A673 (cell line): ENCODE results near the gene SPDEF. TPM values are rescaled to one million over a fixed set of nuclear protein-coding genes. Genes with fewer than 3 reads are reported as not detected.

Source experiments
- BruUV-seq: library from RNA; stranded (reverse); fragments of 400-500 nt; replicated peaks from 2 replicates; lab custom pipeline; 2021; lab: Mats Ljungman, UMichigan
- CTCF ChIA-PET: fragments of 300-600 bp; sonication (Branson Sonifier 250); formaldehyde crosslinking; loops from one replicate; lab custom pipeline; 2022; ENCODE audit warnings: antibody characterized with exemption; lab: Charles Lee
- POLR2A ChIA-PET: fragments of 300-600 bp; sonication (Branson Sonifier 250); formaldehyde crosslinking; loops from one replicate; lab custom pipeline; 2022; ENCODE audit warnings: antibody characterized with exemption; ENCODE audit not compliant: low non-redundant PET; lab: Charles Lee
- DNase-seq: peaks from one replicate; pipeline ENCODE4 v3.0.0-alpha.2; 2015; ENCODE audit warnings: low spot score
- H3K27ac ChIP-seq: fragments of 200-600 bp; sonication (generic); 2 replicates; pipeline ENCODE4 v1.5.1; 2016; ENCODE audit warnings: mixed run types, low read depth, mild to moderate bottlenecking, mixed read lengths, antibody characterized with exemption, low read length; ENCODE audit not compliant: poor library complexity, severe bottlenecking
- H3K27me3 ChIP-seq: fragments of 200-600 bp; sonication (generic); replicated peaks from 2 replicates; pipeline ENCODE4 v1.6.1; 2017; ENCODE audit warnings: mixed run types, low read depth, mild to moderate bottlenecking, mixed read lengths, antibody characterized with exemption, low read length; ENCODE audit not compliant: insufficient read depth, poor library complexity
- H3K36me3 ChIP-seq: fragments of 200-600 bp; sonication (generic); 2 replicates; pipeline ENCODE4 v1.6.1; 2016; ENCODE audit warnings: mixed run types, mild to moderate bottlenecking, mixed read lengths, antibody characterized with exemption, low read length; ENCODE audit not compliant: insufficient read depth, poor library complexity, severe bottlenecking
- H3K4me1 ChIP-seq: fragments of 200-600 bp; sonication (generic); 2 replicates; pipeline ENCODE4 v1.6.1; 2017; ENCODE audit warnings: mixed run types, mild to moderate bottlenecking, mixed read lengths, antibody characterized with exemption, low read length; ENCODE audit not compliant: insufficient read depth, poor library complexity, severe bottlenecking
- H3K4me3 ChIP-seq: fragments of 200-600 bp; sonication (generic); 2 replicates; pipeline ENCODE4 v1.5.1; 2016; ENCODE audit warnings: low read depth, mixed run types, mild to moderate bottlenecking, mixed read lengths, low read length; ENCODE audit not compliant: poor library complexity, severe bottlenecking
- H3K9me3 ChIP-seq: fragments of 200-600 bp; sonication (generic); 2 replicates; pipeline ENCODE4 v1.6.1; 2016; ENCODE audit warnings: mixed run types, low read depth, mild to moderate bottlenecking, mixed read lengths, antibody characterized with exemption, low read length; ENCODE audit not compliant: poor library complexity, severe bottlenecking
- EZH2 ChIP-seq: fragments of 200-600 bp; sonication (generic); IDR thresholded peaks from 2 replicates; pipeline ENCODE4 v1.6.1; 2017; ENCODE audit warnings: borderline replicate concordance, low read depth, mild to moderate bottlenecking, mixed read lengths, antibody characterized with exemption, low read length; ENCODE audit not compliant: poor library complexity, severe bottlenecking
- intact Hi-C: fragments of 100-400 bp; cut with micrococcal nuclease; formaldehyde crosslinking; loops from one replicate; pipeline ENCODE4 v1.10.0; 2022; ENCODE audit not compliant: unreplicated experiment
- total RNA-seq: library from RNA; stranded (reverse); gene quantifications from 2 replicates; pipeline ENCODE4 v1.2.3, GENCODE V29; 2021
- TF ChIP-seq, protein P1 (sequence below): fragments of 300-800, 200-600 bp; sonication (generic); conservative IDR thresholded peaks from 2 replicates; pipeline ENCODE4 v1.5.1; 2017; ENCODE audit warnings: low read depth, mild to moderate bottlenecking, antibody characterized with exemption, low read length, moderate library complexity, mixed read lengths

The SPDEF gene
- total RNA-seq, 1 experiment from 2014 or later, result not detected

DNA sequence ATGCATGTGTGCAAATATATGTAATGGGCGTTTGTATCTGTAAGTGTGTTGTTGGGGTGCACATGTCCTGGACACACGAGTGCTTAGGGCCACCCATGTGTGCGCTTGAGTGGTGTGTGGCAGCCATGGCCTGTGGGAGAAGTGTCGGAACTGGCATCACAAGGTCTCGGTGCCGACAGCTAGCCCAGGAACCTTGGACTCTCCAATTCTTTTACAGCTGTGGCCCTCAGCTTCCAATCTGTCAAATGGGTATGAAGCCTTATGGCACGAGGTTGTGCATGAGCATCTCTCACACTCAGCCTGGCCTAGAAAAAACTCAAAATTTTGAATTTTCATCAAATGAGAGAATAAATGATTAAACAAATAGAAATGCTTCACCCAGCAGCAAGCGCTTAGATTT, 42.0 kb downstream of the SPDEF start:
- H3K4me1 ChIP-seq, result no peaks in the 10 kb centered on the region
- TF ChIP-seq, protein P1, sequence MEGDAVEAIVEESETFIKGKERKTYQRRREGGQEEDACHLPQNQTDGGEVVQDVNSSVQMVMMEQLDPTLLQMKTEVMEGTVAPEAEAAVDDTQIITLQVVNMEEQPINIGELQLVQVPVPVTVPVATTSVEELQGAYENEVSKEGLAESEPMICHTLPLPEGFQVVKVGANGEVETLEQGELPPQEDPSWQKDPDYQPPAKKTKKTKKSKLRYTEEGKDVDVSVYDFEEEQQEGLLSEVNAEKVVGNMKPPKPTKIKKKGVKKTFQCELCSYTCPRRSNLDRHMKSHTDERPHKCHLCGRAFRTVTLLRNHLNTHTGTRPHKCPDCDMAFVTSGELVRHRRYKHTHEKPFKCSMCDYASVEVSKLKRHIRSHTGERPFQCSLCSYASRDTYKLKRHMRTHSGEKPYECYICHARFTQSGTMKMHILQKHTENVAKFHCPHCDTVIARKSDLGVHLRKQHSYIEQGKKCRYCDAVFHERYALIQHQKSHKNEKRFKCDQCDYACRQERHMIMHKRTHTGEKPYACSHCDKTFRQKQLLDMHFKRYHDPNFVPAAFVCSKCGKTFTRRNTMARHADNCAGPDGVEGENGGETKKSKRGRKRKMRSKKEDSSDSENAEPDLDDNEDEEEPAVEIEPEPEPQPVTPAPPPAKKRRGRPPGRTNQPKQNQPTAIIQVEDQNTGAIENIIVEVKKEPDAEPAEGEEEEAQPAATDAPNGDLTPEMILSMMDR, result no peak
- TF ChIP-seq EZH2, result no peak
- H3K9me3 ChIP-seq, result no peaks in the 10 kb centered on the region
- no peaks in the 10 kb centered on the region for H3K36me3 ChIP-seq
- H3K4me3 ChIP-seq, result no peak overlapping the region
- no peak overlapping the region for H3K27ac ChIP-seq
- ChIA-PET POLR2A (no interaction called here), CTCF (no interaction called here)
- DNase-seq, result no peak
- no TSS peak for BruUV-seq
- intact Hi-C loops, result no loop called here
- no peaks in the 10 kb centered on the region for H3K27me3 ChIP-seq

DNA sequence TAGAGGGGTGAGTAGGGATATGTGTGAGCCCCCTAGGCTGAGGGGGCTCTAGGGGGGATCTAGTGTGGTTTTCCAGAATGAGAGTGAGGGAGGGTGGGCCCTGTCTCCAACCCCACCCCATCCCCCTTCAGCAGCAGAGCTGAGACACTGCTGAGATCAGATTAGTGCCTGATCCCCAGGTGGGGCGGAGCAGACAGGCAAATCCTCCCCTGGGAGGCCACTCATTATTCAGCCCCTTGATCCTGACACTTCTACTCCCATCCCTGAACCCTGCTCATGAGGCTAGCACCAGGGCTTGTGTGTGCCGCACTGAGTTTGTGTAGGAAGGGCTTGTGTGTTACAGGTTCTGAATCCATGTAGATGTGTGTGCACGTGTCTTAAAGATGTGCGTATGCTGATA, 42.5 kb downstream of the SPDEF start:
- Histone ChIP-seq H3K9me3 (no peaks in the 10 kb centered on the region), H3K27me3 (no peaks in the 10 kb centered on the region), H3K4me3 (no peak overlapping the region), H3K36me3 (no peaks in the 10 kb centered on the region), H3K4me1 (no peaks in the 10 kb centered on the region), H3K27ac (no peak overlapping the region)
- BruUV-seq, result no TSS peak
- ChIA-PET CTCF (no interaction called here), POLR2A (no interaction called here)
- no peak for DNase-seq
- no peak for TF ChIP-seq EZH2
- TF ChIP-seq, protein P1, result no peak
- intact Hi-C loops, result no loop called here

DNA sequence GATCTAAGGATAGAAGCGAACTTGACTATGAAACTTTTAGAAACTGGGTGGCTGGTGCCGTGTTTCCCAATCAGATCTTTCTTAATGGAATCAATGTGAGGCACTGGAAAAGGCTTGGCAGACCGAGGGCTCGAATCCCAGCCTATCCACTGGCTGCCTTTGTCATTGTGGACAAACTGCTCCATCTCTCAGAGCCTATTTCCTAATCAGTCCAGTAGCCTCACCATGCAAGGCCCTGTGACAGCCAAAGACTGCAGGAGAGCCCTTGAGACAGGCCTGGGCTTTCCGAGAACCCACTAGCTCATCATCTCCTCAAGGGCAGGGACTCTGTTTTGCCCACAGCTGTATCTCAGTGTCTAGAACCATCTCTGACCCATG, 43.4 kb downstream of the SPDEF start:
- Histone ChIP-seq H3K36me3 (no peaks in the 10 kb centered on the region), H3K4me1 (no peaks in the 10 kb centered on the region), H3K27me3 (no peaks in the 10 kb centered on the region), H3K27ac (no peak overlapping the region), H3K9me3 (no peaks in the 10 kb centered on the region), H3K4me3 (no peak overlapping the region)
- BruUV-seq, result no TSS peak
- intact Hi-C loops, result no loop called here
- ChIA-PET CTCF (no interaction called here), POLR2A (no interaction called here)
- TF ChIP-seq EZH2, result no peak
- TF ChIP-seq, protein P1, result no peak
- no peak for DNase-seq
